ENCODE data around the gene ACSS1. TPM values are rescaled to one million over a fixed set of nuclear protein-coding genes. Genes with fewer than 3 reads are reported as not detected.

The ACSS1 gene
- total RNA-seq, 1 experiment from 2014 or later = 0.61 TPM

- Histone ChIP-seq H3K23me2 (ENCODE audit: insufficient read length, low read depth, low read length, poor library complexity, severe bottlenecking) (peaks cover 18% of the 10 kb centered on the region), H4K91ac (ENCODE audit: insufficient read length, low read depth, low read length) (no peak overlapping the region), H4K8ac (replicated peaks; ENCODE audit: insufficient read length, low read depth, low read length) (no peak overlapping the region), H3K27me3 (ENCODE audit: insufficient read depth, low read length) (peaks cover 39% of the 10 kb centered on the region; the same call in 1 of the 2 replicates), H3K4me2 (ENCODE audit: insufficient read depth, insufficient read length, low read length) (no peak overlapping the region), H4K5ac (ENCODE audit: insufficient read length, low read depth, low read length) (no peak overlapping the region), H3K56ac (ENCODE audit: insufficient read length, low read depth, low read length) (no peak overlapping the region), H2BK5ac (ENCODE audit: insufficient read length, low read length) (no peak overlapping the region), H3K18ac (ENCODE audit: insufficient read length, low read depth, low read length) (no peak overlapping the region), H2AFZ (ENCODE audit: low read length) (no peak overlapping the region), H4K20me1 (ENCODE audit: control insufficient read depth, insufficient read depth, insufficient read length) (no peaks in the 10 kb centered on the region), H2BK12ac (ENCODE audit: insufficient read length, low read depth, low read length) (no peak overlapping the region), H3K79me1 (ENCODE audit: insufficient read depth, low read depth, low read length, poor library complexity, severe bottlenecking) (no peaks in the 10 kb centered on the region), H3K23ac (ENCODE audit: insufficient read length, low read depth, low read length) (no peak overlapping the region), H3K79me2 (ENCODE audit: insufficient read depth, low read length) (no peaks in the 10 kb centered on the region), H3K4ac (ENCODE audit: low read depth, low read length) (no peak overlapping the region), H3K14ac (ENCODE audit: insufficient read depth, low read length) (no peak overlapping the region), H2BK120ac (ENCODE audit: low read depth, low read length, poor library complexity, severe bottlenecking) (no peak overlapping the region), H2BK20ac (ENCODE audit: low read depth, low read length, poor library complexity, severe bottlenecking) (no peak overlapping the region), H2BK15ac (ENCODE audit: low read depth, low read length) (no peak overlapping the region), H2AK5ac (ENCODE audit: insufficient read length, low read length) (no peak overlapping the region), H3K9me3 (ENCODE audit: control insufficient read depth, low read depth, low read length) (no peaks in the 10 kb centered on the region), H3K27ac (ENCODE audit: insufficient read length, low read depth, low read length) (no peak overlapping the region), H3K9ac (ENCODE audit: extremely low read depth, insufficient read length, low read length) (no peak overlapping the region), H3T11ph (ENCODE audit: low read length) (no peak overlapping the region), H3K4me1 (ENCODE audit: insufficient read depth, low read length) (no peaks in the 10 kb centered on the region)
- Mint-ChIP-seq H3K9me3 (no peaks in the 10 kb centered on the region), H3K4me1 (peaks cover 12 to 15% of the 10 kb centered on the region in 2 experiments; a peak in 3 of 4 replicates), H3K4me3 (no peak overlapping the region), H3K36me3 (ENCODE audit: insufficient read depth in 1 of 3, low read depth in 3 of 3) (no peaks in the 10 kb centered on the region), H3K27me3 (ENCODE audit: low read depth) (peaks cover 83% of the 10 kb centered on the region), H3K27ac (no peak overlapping the region)
- no peak for TF ChIP-seq CTCF (conservative IDR thresholded peaks at IDR 0.05)
- no peak for DNase-seq
- WGBS (ENCODE audit: extremely low coverage, insufficient read length, low lambda C conversion rate) = no CpG with 5 or more reads among the region's 10 CpGs
Observed at GRCh38 chr20:25054995-25055629, 2.8 kb downstream of the ACSS1 start.

Measured in H9 (cell line).